Natural killer cell (primary cell): ENCODE measurements around the gene EVC. TPM values are rescaled to one million over a fixed set of nuclear protein-coding genes. Genes with fewer than 3 reads are reported as not detected.

ENCODE experiments used
- ATAC-seq, 3 donors: fragments of 150-1000 bp in 2 of 3; fragments of 200-7000 bp in 1 of 3; cut with Tn5 transposase; 1 replicate in 1 of 3; 2 replicates in 2 of 3; pipeline ENCODE4 v1.10.0; 2021; ENCODE audit warnings: mild to moderate bottlenecking in 2 of 3, moderate library complexity in 2 of 3
- DNase-seq, 2 donors: peaks; one replicate each; pipeline versions ENCODE4 v3.0.0 to v3.0.0-alpha.2; 2013 to 2021; ENCODE audit warnings: mixed read lengths in 1 of 2
- H3K27ac ChIP-seq: one replicate; pipeline ENCODE4 v1.5.1; 2013; ENCODE audit warnings: mild to moderate bottlenecking, low read length
- H3K27me3 ChIP-seq: one replicate; pipeline ENCODE4 v1.6.1; 2013; ENCODE audit warnings: low read length; ENCODE audit not compliant: control insufficient read depth, insufficient read depth
- H3K36me3 ChIP-seq: one replicate; pipeline ENCODE4 v1.6.1; 2013; ENCODE audit warnings: low read length; ENCODE audit not compliant: control insufficient read depth, insufficient read depth
- H3K4me1 ChIP-seq: one replicate; pipeline ENCODE4 v1.6.1; 2013; ENCODE audit warnings: low read length; ENCODE audit not compliant: control insufficient read depth, insufficient read depth
- H3K4me3 ChIP-seq: one replicate; pipeline ENCODE4 v1.5.1; 2013; ENCODE audit warnings: low read length
- H3K9me3 ChIP-seq: one replicate; pipeline ENCODE4 v1.6.1; 2013; ENCODE audit warnings: low read length; ENCODE audit not compliant: control insufficient read depth, insufficient read depth
- H3K27ac Mint-ChIP-seq, 2 donors: one replicate each; pipeline ENCODE4 v1.8.0; 2022; ENCODE audit warnings: mild to moderate bottlenecking in 2 of 2, mixed read lengths in 2 of 2, moderate library complexity in 1 of 2
- H3K27me3 Mint-ChIP-seq, 2 donors: one replicate each; pipeline ENCODE4 v1.8.0; 2022; ENCODE audit warnings: low read depth in 2 of 2, mixed read lengths in 2 of 2
- H3K36me3 Mint-ChIP-seq: one replicate; pipeline ENCODE4 v1.8.0; 2022; ENCODE audit warnings: mixed read lengths
- H3K4me1 Mint-ChIP-seq, 2 donors: one replicate each; pipeline ENCODE4 v1.8.0; 2022; ENCODE audit warnings: mixed read lengths in 2 of 2
- H3K4me3 Mint-ChIP-seq: one replicate; pipeline ENCODE4 v1.8.0; 2022; ENCODE audit warnings: mild to moderate bottlenecking, moderate library complexity, mixed read lengths
- H3K9me3 Mint-ChIP-seq, 2 donors: one replicate each; pipeline ENCODE4 v1.8.0; 2022; ENCODE audit warnings: mixed read lengths in 2 of 2
- CTCF ChIP-seq: fragments of 200-600 bp; IDR thresholded peaks from one replicate; pipeline ENCODE4 v1.8.0; 2022; ENCODE audit warnings: antibody characterized with exemption
- WGBS: methylation state at CpG from one replicate; pipeline ENCODE4 v1.1.7; 2013; ENCODE audit warnings: missing lambda C conversion rate; ENCODE audit not compliant: insufficient coverage; 5-methylcytosine and 5-hydroxymethylcytosine counted together
- intact Hi-C: fragments of 100-400 bp; cut with micrococcal nuclease; formaldehyde crosslinking; loops from one replicate; pipeline ENCODE4 v1.14.2; 2022
- total RNA-seq, 4 donors: library from RNA; stranded (reverse); fragments of 120-200 nt in 1 of 4; gene quantifications; one replicate each; pipeline versions ENCODE4 v1.2.3 to v1.2.4, GENCODE V29; 2013 to 2022

The EVC gene
- total RNA-seq, 3 donors from 2014 or later (not counting 1 experiment from before 2014, with no cell fraction given): 0.18 to 2.9 (median 0.42) TPM

GRCh38 chr4:5793514-5793913 is 82.5 kb downstream of the EVC start:
- Histone ChIP-seq H3K4me3 (no peak overlapping the region), H3K4me1 (no peaks in the 10 kb centered on the region), H3K9me3 (no peaks in the 10 kb centered on the region), H3K27me3 (no peaks in the 10 kb centered on the region), H3K27ac (no peak overlapping the region), H3K36me3 (no peaks in the 10 kb centered on the region)
- H3K27ac Mint-ChIP-seq: no peak overlapping the region
- intact Hi-C loops: loop anchor here (5.0 kb wide), 1 partner anchor 1306 kb away; no protein-coding TSS in a partner anchor
- no peaks in the 10 kb centered on the region for H3K9me3 Mint-ChIP-seq
- ATAC-seq (no peak), DNase-seq (no peak)
- no peak overlapping the region for H3K4me3 Mint-ChIP-seq
- peaks cover 0 to 2% of the 10 kb centered on the region in 2 donors for H3K27me3 Mint-ChIP-seq
- no peaks in the 10 kb centered on the region for H3K36me3 Mint-ChIP-seq
- no peak for TF ChIP-seq CTCF
- no peaks in the 10 kb centered on the region for H3K4me1 Mint-ChIP-seq
- WGBS: 97% methylated on average over 11 of the region's 13 CpGs

- Histone ChIP-seq H3K4me1 (no peaks in the 10 kb centered on the region), H3K9me3 (no peaks in the 10 kb centered on the region), H3K27me3 (no peaks in the 10 kb centered on the region), H3K36me3 (no peaks in the 10 kb centered on the region), H3K4me3 (no peak overlapping the region), H3K27ac (no peak overlapping the region)
- H3K27me3 Mint-ChIP-seq: no peaks in the 10 kb centered on the region
- H3K4me3 Mint-ChIP-seq: no peak overlapping the region
- TF ChIP-seq CTCF: no peak
- no peaks in the 10 kb centered on the region for H3K4me1 Mint-ChIP-seq
- no peaks in the 10 kb centered on the region for H3K36me3 Mint-ChIP-seq
- intact Hi-C loops: no loop called here
- 94% methylated on average over 5 of the region's 5 CpGs for WGBS
- no peaks in the 10 kb centered on the region for H3K9me3 Mint-ChIP-seq
- H3K27ac Mint-ChIP-seq: no peak overlapping the region
- ATAC-seq (no peak), DNase-seq (no peak)
Observed at GRCh38 chr4:5795580-5795979, 84.6 kb downstream of the EVC start.

- Histone ChIP-seq H3K4me3 (no peak overlapping the region), H3K4me1 (no peaks in the 10 kb centered on the region), H3K27ac (no peak overlapping the region), H3K9me3 (no peaks in the 10 kb centered on the region), H3K27me3 (no peaks in the 10 kb centered on the region), H3K36me3 (no peaks in the 10 kb centered on the region)
- no peak for TF ChIP-seq CTCF
- 92% methylated on average over 18 of the region's 18 CpGs for WGBS
- ATAC-seq: no peak
- Mint-ChIP-seq H3K27ac (no peak overlapping the region), H3K36me3 (no peaks in the 10 kb centered on the region), H3K9me3 (no peaks in the 10 kb centered on the region), H3K27me3 (no peaks in the 10 kb centered on the region), H3K4me3 (no peak overlapping the region), H3K4me1 (no peaks in the 10 kb centered on the region)
- DNase-seq: no peak
- intact Hi-C loops: no loop called here
Observed at GRCh38 chr4:5796976-5797375, 86.0 kb downstream of the EVC start.

GRCh38 chr4:5797866-5798265 is 86.9 kb downstream of the EVC start:
- Mint-ChIP-seq H3K36me3 (no peaks in the 10 kb centered on the region), H3K4me1 (no peaks in the 10 kb centered on the region), H3K27me3 (no peaks in the 10 kb centered on the region), H3K9me3 (no peaks in the 10 kb centered on the region), H3K27ac (no peak overlapping the region), H3K4me3 (no peak overlapping the region)
- no peak for ATAC-seq
- H3K4me3 ChIP-seq: no peak overlapping the region
- H3K4me1 ChIP-seq: no peaks in the 10 kb centered on the region
- TF ChIP-seq CTCF: no peak
- DNase-seq: no peak
- WGBS: 89% methylated on average over 6 of the region's 6 CpGs
- H3K27me3 ChIP-seq: no peaks in the 10 kb centered on the region
- no peaks in the 10 kb centered on the region for H3K36me3 ChIP-seq
- intact Hi-C loops: no loop called here
- no peaks in the 10 kb centered on the region for H3K9me3 ChIP-seq
- H3K27ac ChIP-seq: no peak overlapping the region
